RWPE1 (cell line): ENCODE measurements around the gene TMPRSS3.

ENCODE experiments used
- CTCF ChIA-PET: fragments of 350-600 bp; sonication (Branson Sonifier 250); formaldehyde crosslinking; extraction: SDS; loops from one replicate; lab custom pipeline; 2021; lab: Yijun Ruan, JAX
- POLR2A ChIA-PET: fragments of 400-600 bp; formaldehyde crosslinking; extraction: SDS; loops from one replicate; lab custom pipeline; 2020; ENCODE audit warnings: antibody characterized with exemption; ENCODE audit not compliant: low non-redundant PET; lab: Yijun Ruan, JAX
- DNase-seq: peaks from one replicate; pipeline ENCODE4 v3.0.0; 2012; ENCODE audit warnings: low spot score
- H3K27ac ChIP-seq: fragments of 450-650 bp; 2 replicates; pipeline ENCODE4 v1.5.1; 2017
- TF ChIP-seq, protein P1 (sequence below): fragments of 450-650 bp; conservative IDR thresholded peaks from 2 replicates; pipeline ENCODE4 v1.5.1; 2017; ENCODE audit warnings: low read depth, mild to moderate bottlenecking

TMPRSS3 gene

DNA sequence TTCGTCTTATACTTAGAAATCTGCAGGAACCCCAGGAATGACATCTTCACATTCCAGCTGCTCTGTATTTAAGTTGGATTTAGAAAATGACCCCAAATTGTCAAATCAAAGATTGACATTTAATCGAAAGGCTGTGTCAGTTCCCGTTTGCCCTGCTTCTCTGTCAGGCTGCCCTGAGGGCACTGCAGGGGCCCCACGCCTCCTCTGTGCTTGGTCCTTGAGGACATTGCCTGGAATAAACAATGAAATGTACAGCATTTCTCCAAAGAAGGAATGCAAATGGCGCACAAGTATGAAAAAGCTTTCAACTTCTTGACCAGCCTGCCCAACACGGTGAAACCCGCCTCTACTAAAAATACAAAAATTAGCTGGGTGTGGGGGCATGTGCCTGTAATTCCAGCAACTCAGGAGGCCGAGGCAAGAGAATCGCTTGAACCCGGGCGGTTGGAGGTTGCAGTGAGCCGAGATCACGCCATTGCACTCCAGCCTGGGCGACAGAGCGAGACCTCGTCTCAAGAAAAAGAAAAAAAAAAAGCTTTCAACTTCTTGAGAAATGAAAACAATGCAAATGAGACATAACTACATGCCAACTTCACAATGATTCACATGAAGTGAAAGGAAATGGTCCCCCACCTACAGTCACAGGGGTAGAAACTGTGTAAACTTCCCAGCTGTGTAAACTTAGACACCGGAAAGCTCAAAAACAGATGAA lies 3.0 kb downstream of the TMPRSS3 start:
- no peak overlapping the region for H3K27ac ChIP-seq
- ChIA-PET CTCF (no interaction called here), POLR2A (no interaction called here)
- DNase-seq, result no peak
- TF ChIP-seq, protein P1, sequence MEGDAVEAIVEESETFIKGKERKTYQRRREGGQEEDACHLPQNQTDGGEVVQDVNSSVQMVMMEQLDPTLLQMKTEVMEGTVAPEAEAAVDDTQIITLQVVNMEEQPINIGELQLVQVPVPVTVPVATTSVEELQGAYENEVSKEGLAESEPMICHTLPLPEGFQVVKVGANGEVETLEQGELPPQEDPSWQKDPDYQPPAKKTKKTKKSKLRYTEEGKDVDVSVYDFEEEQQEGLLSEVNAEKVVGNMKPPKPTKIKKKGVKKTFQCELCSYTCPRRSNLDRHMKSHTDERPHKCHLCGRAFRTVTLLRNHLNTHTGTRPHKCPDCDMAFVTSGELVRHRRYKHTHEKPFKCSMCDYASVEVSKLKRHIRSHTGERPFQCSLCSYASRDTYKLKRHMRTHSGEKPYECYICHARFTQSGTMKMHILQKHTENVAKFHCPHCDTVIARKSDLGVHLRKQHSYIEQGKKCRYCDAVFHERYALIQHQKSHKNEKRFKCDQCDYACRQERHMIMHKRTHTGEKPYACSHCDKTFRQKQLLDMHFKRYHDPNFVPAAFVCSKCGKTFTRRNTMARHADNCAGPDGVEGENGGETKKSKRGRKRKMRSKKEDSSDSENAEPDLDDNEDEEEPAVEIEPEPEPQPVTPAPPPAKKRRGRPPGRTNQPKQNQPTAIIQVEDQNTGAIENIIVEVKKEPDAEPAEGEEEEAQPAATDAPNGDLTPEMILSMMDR, result no peak

DNA sequence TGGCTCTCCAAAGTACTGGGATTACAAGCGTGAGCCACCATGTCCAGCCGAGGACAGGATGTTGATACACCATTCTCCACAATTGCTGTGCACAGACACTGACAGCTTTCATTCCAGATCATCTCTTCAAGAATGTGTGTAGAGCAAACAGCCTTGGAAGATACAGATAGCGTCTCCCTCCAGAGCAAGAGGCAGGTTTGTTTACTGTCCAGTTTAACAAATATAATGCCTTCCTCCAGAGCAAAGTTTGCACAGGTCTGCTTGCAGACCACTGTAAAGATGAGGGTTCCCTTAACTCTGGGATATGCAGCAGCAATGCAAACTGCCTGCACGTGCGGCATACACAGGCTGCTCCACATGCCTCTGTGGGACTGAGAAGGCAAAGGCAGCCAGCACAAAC lies 4.6 kb downstream of the TMPRSS3 start:
- CTCF ChIA-PET, result no interaction called here
- DNase-seq, result no peak
- H3K27ac ChIP-seq, result no peak overlapping the region
- TF ChIP-seq, protein P1, result no peak
- POLR2A ChIA-PET, result no interaction called here

DNA sequence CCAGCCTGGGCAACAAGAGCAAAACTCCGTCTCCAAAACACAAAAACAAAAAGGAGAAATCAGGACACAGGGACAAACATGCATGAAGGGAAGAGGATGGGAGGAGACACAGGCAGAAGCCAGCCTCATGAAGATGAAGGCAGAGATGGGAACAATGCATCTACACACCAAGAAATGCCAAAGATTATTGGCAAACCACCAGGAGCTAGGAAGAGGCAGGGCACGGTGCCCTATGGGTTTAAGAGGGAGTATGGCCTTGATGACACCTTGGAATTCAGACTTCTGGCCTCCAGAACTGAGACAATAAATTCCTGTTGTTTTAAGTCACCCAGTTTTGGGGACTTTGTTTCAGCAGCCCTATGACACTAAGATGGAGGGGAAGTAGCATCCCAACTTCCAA lies 5.2 kb downstream of the TMPRSS3 start:
- TF ChIP-seq, protein P1, result no peak
- POLR2A ChIA-PET, result no interaction called here
- no peak for DNase-seq
- no peak overlapping the region for H3K27ac ChIP-seq
- CTCF ChIA-PET, result no interaction called here

DNA sequence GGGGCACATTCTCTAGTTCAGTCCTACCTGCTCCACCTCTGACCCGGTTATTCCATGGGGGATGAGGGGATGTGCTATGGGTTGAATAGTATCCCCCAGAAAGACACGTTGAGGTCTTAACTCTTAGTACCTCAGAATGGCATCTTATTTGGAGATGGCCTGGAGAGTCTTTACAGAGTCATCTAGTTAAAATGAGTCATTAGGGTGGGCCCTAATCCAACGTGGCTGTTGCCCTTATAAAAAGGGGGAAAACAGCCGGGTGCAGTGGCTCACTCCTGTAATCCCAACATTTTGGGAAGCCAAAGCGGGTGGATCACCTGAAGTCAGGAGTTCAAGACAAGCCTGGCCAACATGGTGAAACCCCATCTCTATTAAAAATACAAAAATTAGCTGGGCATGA lies 5.7 kb downstream of the TMPRSS3 start:
- H3K27ac ChIP-seq, result no peak overlapping the region
- no peak for DNase-seq
- TF ChIP-seq, protein P1, result no peak
- POLR2A ChIA-PET, result no interaction called here
- CTCF ChIA-PET, result no interaction called here

DNA sequence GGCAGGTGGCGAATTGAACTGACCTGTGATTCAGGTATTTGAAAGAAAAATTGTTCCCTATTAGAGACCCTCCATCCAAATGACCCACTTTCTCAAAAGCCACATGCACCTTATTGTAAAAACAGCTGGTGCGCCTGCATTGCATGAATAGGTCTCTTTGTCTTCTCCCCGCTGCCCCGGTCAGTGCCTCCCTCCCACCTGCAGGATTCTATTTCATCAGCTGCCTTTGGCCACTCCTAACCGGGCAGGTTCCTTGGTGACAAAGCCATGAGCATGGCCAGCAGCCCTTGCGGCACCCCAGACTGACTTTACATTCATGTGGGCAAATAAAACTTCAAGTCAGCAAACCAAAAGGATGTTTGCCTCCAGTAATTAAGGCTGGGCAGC lies 6.4 kb downstream of the TMPRSS3 start:
- no peak for DNase-seq
- POLR2A ChIA-PET, result no interaction called here

DNA sequence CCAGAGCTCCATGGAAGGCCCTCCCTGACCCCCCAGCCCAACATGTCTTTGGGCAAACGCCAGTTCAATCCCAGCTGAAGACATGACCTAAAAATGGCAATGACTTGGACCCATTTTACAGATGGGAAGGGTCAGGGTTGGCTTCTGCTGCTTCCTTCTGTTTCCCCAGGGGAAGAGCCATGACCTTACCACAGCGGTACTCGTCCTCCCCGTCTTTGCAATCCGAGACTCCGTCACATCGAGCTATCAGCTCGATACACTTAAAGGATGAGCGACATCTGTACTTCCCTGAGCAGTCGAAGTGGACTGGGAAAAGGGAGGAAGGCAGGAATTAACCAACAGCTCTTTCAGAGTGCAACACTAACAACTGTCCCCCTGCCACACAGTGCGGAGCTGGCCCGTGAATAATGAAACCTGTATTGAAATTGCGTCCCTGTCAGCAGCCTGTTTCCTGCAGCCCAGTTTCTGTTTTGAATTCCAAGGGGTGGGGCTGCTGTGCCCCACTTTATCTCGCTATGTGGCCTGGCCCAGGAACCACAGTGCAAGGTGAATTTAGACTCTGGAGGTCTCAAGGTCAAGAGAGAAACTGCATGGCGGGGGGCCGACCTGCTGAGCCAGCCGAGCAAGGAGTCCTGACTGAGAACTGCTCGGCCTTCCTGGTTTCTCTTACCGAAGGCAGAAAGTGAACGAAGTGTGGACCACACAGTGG lies 7.0 kb downstream of the TMPRSS3 start:
- TF ChIP-seq, protein P1, result no peak
- no peak overlapping the region for H3K27ac ChIP-seq
- CTCF ChIA-PET, result no interaction called here
- DNase-seq, result no peak
- POLR2A ChIA-PET, result no interaction called here

More for the DNA sequence above, 6.4 kb downstream of the TMPRSS3 start:
- CTCF ChIA-PET, result no interaction called here
- no peak overlapping the region for H3K27ac ChIP-seq
- TF ChIP-seq, protein P1, result no peak
